MCF 10A (cell line): ENCODE measurements around the gene CDH26. TPM values are rescaled to one million over a fixed set of nuclear protein-coding genes. Genes with fewer than 3 reads are reported as not detected.

Experiments used
- BruUV-seq: library from RNA; stranded (reverse); fragments of 400-500 nt; replicated peaks from 2 replicates; lab custom pipeline; 2021; lab: Mats Ljungman, UMichigan
- CTCF ChIA-PET: fragments of 300-600 bp; sonication (Branson Sonifier 250); formaldehyde crosslinking; extraction: SDS; loops from one replicate; lab custom pipeline; 2021; ENCODE audit warnings: antibody characterized with exemption, inconsistent platforms; lab: Yijun Ruan, JAX
- POLR2A ChIA-PET: fragments of 300-600, 350-650 bp; sonication (Branson Sonifier 250); formaldehyde crosslinking; extraction: SDS; loops from one replicate; lab custom pipeline; 2020; ENCODE audit warnings: antibody characterized with exemption, inconsistent platforms; lab: Yijun Ruan, JAX
- DNase-seq: peaks from one replicate; pipeline ENCODE4 v3.0.0-alpha.2; 2018; ENCODE audit not compliant: unreplicated experiment
- H3K27ac Mint-ChIP-seq: one replicate; pipeline ENCODE4 v1.8.0; 2022; ENCODE audit warnings: mild to moderate bottlenecking, low read depth, mixed read lengths; ENCODE audit not compliant: unreplicated experiment
- H3K27me3 Mint-ChIP-seq: one replicate; pipeline ENCODE4 v1.8.0; 2022; ENCODE audit warnings: mixed read lengths; ENCODE audit not compliant: insufficient read depth, unreplicated experiment
- H3K36me3 Mint-ChIP-seq: one replicate; pipeline ENCODE4 v1.8.0; 2022; ENCODE audit warnings: mild to moderate bottlenecking, moderate library complexity, mixed read lengths; ENCODE audit not compliant: insufficient read depth, unreplicated experiment
- H3K4me1 Mint-ChIP-seq: one replicate; pipeline ENCODE4 v1.8.0; 2022; ENCODE audit warnings: mixed read lengths; ENCODE audit not compliant: insufficient read depth, unreplicated experiment
- H3K4me3 Mint-ChIP-seq: one replicate; pipeline ENCODE4 v1.8.0; 2022; ENCODE audit warnings: mild to moderate bottlenecking, moderate library complexity, mixed read lengths; ENCODE audit not compliant: unreplicated experiment
- H3K9me3 Mint-ChIP-seq: one replicate; pipeline ENCODE4 v1.8.0; 2022; ENCODE audit warnings: mixed read lengths; ENCODE audit not compliant: unreplicated experiment
- intact Hi-C: fragments of 100-400 bp; cut with micrococcal nuclease; formaldehyde crosslinking; loops from 2 replicates; pipeline ENCODE4 v1.14.1; 2022
- total RNA-seq: library from RNA; stranded (reverse); gene quantifications from 2 replicates; pipeline ENCODE4 v1.2.3, GENCODE V29; 2022
- TF ChIP-seq, protein P1 (sequence below): fragments of 200-600 bp; IDR thresholded peaks from one replicate; pipeline ENCODE4 v1.8.0; 2022; ENCODE audit warnings: antibody characterized with exemption, mild to moderate bottlenecking; ENCODE audit not compliant: unreplicated experiment

Gene CDH26
- total RNA-seq, 1 experiment from 2014 or later = 0.12 TPM

- DNase-seq = no peak
- no peak overlapping the region for H3K27ac Mint-ChIP-seq
These were observed 104.3 kb downstream of the CDH26 start for GRCh38 chr20:60062431-60063047.

DNA sequence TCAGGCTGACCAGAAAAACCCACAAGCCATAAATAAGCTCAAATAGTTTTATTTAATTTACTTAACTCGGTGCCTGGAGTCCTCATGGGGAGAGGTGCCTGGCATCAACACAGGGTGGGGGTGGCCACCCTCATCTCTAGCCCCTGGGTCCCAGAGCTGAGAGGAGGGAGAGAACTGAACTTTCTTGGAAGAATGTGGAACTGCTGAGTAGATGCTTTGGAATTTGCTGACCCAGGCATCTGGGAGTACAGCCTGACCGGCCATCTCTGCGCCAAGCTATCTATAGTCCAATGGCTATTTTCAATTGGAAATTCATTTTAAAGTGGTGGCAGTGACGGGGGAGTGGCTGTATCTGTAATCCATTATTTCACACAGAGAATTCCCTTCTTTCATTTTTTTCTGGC lies 104.8 kb downstream of the CDH26 start:
- H3K27ac Mint-ChIP-seq = no peak overlapping the region
- BruUV-seq = no TSS peak
- H3K4me1 Mint-ChIP-seq = peaks cover 27% of the 10 kb centered on the region
- peaks cover 22% of the 10 kb centered on the region for H3K27me3 Mint-ChIP-seq
- H3K36me3 Mint-ChIP-seq = no peaks in the 10 kb centered on the region
- no peak overlapping the region for H3K4me3 Mint-ChIP-seq
- no peaks in the 10 kb centered on the region for H3K9me3 Mint-ChIP-seq
- TF ChIP-seq, protein P1, sequence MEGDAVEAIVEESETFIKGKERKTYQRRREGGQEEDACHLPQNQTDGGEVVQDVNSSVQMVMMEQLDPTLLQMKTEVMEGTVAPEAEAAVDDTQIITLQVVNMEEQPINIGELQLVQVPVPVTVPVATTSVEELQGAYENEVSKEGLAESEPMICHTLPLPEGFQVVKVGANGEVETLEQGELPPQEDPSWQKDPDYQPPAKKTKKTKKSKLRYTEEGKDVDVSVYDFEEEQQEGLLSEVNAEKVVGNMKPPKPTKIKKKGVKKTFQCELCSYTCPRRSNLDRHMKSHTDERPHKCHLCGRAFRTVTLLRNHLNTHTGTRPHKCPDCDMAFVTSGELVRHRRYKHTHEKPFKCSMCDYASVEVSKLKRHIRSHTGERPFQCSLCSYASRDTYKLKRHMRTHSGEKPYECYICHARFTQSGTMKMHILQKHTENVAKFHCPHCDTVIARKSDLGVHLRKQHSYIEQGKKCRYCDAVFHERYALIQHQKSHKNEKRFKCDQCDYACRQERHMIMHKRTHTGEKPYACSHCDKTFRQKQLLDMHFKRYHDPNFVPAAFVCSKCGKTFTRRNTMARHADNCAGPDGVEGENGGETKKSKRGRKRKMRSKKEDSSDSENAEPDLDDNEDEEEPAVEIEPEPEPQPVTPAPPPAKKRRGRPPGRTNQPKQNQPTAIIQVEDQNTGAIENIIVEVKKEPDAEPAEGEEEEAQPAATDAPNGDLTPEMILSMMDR = no peak
- ChIA-PET CTCF (interaction anchor here (0.8 to 2.1 kb wide), 9 partner anchors 41 to 1190 kb away, joined by 3 to 9 read pairs (median 4); no protein-coding TSS in a partner anchor), POLR2A (interaction anchor here (0.6 to 1.7 kb wide), 9 partner anchors 9 to 205 kb away, joined by 3 to 8 read pairs (median 3); partner anchors contain the start of genes FAM217B and PPP1R3D)
- no peak for DNase-seq
- intact Hi-C loops = no loop called here

More at GRCh38 chr20:60062431-60063047, 104.3 kb downstream of the CDH26 start:
- H3K4me3 Mint-ChIP-seq = no peak overlapping the region
- intact Hi-C loops = no loop called here
- BruUV-seq = no TSS peak
- ChIA-PET POLR2A (interaction anchor here (0.6 to 1.7 kb wide), 7 partner anchors 9 to 206 kb away, joined by 3 to 8 read pairs (median 4); partner anchors contain the start of genes FAM217B and PPP1R3D), CTCF (interaction anchor here (0.6 to 2.1 kb wide), 10 partner anchors 42 to 1191 kb away, joined by 3 to 9 read pairs (median 4); no protein-coding TSS in a partner anchor)
- H3K27me3 Mint-ChIP-seq = peaks cover 17% of the 10 kb centered on the region
- H3K36me3 Mint-ChIP-seq = no peaks in the 10 kb centered on the region
- H3K9me3 Mint-ChIP-seq = no peaks in the 10 kb centered on the region
- peaks cover 32% of the 10 kb centered on the region for H3K4me1 Mint-ChIP-seq
- TF ChIP-seq, protein P1 = no peak

DNA sequence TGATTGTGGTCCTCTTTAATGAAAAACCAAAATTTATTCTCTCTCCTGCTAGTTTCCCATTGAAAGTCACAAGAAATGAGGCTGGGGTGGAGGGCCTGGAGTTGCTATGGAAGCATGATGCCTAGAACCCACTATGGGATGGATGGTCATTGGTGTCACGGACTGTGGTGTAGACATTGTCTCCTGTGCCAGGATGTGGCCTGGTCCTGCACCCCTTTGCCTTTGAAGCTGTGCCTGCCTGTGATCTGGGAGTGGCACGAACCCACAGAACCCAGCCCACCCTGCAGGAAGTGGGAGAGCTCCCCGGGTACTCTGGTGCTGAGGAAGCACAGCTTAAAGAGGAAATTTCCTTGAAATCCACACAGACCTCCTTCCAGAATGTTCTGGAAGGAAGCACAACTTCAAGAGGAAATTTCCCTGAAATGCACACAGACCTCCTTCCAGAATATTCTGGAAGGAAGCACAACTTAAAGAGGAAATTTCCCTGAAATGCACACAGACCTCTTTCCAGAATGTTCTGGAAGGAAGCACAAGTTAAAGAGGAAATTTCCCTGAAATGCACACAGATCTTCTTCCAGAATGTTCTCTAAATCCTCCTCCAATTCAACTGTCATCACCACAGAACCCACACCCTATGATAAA lies 105.6 kb downstream of the CDH26 start:
- CTCF ChIA-PET = interaction anchor here (1.2 to 2.1 kb wide), 7 partner anchors 14 to 147 kb away, joined by 3 to 9 read pairs (median 5); no protein-coding TSS in a partner anchor
- H3K4me3 Mint-ChIP-seq = no peak overlapping the region
- BruUV-seq = no TSS peak
- H3K36me3 Mint-ChIP-seq = no peaks in the 10 kb centered on the region
- peaks cover 25% of the 10 kb centered on the region for H3K4me1 Mint-ChIP-seq
- H3K27ac Mint-ChIP-seq = peak overlapping the region; percentile 71
- intact Hi-C loops = no loop called here
- no peak for DNase-seq
- TF ChIP-seq, protein P1 = no peak
- H3K27me3 Mint-ChIP-seq = peaks cover 30% of the 10 kb centered on the region
- POLR2A ChIA-PET = interaction anchor here (0.6 to 1.7 kb wide), 5 partner anchors 8 to 147 kb away, joined by 3 to 8 read pairs (median 3); partner anchors contain the start of genes FAM217B and PPP1R3D
- no peaks in the 10 kb centered on the region for H3K9me3 Mint-ChIP-seq

Other genes with a start within 250 kb of the CDH26 start
- 0.35 and 0.61 TPM in 2 replicates for gene SYCP2, start 24.8 kb upstream of the CDH26 start, total RNA-seq
- 2.4 and 3.5 TPM in 2 replicates for gene PPP1R3D, start 18.1 kb upstream of the CDH26 start, total RNA-seq
- 5.6 and 8.6 TPM in 2 replicates for gene FAM217B, start 18.0 kb upstream of the CDH26 start, total RNA-seq